Embryonic facial prominence (tissue), 1 donor: ENCODE data around the gene MYO3B.

Experiments used
- DNase-seq: peaks from one replicate; pipeline ENCODE4 v3.0.0-alpha.2; 2016; ENCODE audit errors: extremely low spot score

The MYO3B gene

GRCh38 chr2:170238776-170239175 is 60.8 kb downstream of the MYO3B start:
- no peak for DNase-seq

DNA sequence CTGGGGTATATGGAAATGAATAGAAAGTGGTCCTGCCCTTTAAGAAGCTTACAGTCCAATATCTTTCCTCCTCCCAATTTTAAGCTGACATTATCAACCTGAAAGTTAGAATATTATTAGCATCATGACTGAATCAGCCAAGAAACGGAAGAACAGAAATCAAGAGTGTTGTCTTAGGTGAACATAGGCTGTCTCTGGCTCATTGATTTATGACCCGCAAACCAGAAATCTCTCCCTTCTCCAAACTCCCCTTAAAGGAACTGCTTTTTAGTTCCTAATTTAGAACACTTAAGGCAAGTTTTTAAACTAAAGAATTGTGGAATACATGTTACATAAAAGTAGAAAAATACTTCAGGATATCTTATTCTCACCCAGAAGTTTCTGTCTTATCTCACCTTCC is 62.7 kb downstream of the MYO3B start:
- no peak for DNase-seq

DNA sequence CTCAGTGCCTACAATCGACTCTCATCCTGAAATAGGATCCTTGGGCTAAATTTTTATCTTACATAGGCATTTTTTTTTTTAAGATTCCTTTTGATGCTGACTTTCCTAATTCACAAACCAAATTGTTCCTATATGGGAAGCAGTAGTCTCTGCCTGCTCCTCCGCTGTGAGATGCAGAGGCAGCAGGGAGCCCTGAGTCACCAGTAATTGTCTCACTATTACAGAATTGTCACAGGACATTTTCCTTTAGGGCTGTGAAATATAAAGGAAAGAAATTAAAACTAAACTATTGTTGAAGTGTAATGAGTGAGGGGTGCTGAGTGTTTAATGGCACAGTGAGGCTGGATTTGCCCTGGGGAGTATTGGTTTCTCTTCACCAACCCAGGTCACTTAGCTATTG is 63.8 kb downstream of the MYO3B start:
- DNase-seq, result no peak

DNA sequence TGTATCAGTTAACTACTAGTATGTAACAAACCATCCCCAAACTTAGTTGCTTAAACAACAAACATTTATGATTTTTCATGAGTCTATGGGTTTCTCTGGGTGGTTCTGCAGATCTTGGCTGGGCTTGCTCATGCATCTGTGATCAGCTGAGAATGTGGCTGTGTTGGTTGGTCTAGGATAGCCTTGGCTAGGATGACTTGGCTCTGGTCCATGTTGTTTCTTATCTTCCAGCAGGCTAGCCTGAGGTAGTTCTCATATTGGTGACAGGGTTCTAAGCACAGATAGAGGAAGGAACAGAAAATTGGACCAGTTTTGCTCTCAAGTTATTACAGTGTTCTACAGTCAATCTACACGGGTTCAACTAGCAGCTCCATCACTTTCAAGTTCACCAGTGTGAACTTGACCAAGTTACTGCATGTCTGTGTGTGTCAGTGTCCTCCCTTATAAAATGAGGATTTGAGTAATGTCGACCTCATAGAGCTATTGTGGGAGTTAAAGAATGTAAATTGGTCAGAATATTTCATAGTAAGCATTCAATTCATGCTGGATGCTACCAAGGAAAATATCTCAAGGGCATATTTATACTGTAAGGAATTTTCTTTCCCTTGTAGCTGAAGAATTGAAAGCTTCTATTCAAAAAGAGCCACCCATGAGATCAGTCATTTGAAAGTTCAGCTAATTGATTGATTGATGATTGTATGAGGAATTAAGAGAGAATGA is 65.3 kb downstream of the MYO3B start:
- no peak for DNase-seq

DNA sequence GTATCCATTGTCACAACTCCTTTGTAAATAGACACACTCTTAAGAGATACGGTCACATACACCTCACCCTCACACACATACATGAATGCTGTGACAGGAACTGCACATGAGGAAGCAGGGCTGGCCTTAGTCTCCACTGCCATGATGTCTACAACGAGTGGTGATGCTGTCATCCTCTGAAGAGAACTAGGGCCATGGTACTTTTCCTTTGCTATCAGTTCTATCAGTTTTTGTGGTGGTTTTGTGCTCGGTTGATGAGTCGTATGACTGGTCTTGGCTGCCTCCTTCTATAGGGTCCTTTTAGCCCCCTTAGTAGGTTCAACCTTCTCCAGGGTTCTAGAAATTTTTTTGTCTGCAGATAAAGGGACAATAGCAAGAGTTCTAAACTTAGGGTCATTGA is 66.0 kb downstream of the MYO3B start:
- no peak for DNase-seq

GRCh38 chr2:170244555-170244954 is 66.6 kb downstream of the MYO3B start:
- no peak for DNase-seq

DNA sequence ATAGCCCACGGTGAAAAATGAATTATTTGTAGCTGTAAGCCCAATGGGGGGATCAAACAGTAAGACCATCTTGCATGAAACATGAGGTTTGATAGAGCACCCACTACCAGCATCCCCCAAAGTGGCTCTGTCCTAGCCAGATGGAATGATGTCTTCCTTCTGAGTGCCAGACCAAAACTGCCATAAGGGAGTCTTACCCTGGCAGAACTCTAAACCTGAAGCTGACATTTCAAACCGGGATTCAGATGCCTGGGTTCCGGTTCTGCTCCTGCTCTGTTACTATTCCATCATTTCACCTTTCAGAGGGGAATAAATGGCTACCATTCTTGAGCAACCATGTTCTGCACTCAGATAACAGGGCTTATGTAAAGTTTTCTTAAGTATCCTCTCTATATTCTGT is 67.4 kb downstream of the MYO3B start:
- DNase-seq, result no peak

- no peak for DNase-seq
Measured at GRCh38 chr2:170247333-170247732, 69.4 kb downstream of the MYO3B start.

- no peak for DNase-seq
Measured at GRCh38 chr2:170247882-170248393, 70.0 kb downstream of the MYO3B start.

GRCh38 chr2:170248574-170249393 is 70.8 kb downstream of the MYO3B start:
- no peak for DNase-seq

DNA sequence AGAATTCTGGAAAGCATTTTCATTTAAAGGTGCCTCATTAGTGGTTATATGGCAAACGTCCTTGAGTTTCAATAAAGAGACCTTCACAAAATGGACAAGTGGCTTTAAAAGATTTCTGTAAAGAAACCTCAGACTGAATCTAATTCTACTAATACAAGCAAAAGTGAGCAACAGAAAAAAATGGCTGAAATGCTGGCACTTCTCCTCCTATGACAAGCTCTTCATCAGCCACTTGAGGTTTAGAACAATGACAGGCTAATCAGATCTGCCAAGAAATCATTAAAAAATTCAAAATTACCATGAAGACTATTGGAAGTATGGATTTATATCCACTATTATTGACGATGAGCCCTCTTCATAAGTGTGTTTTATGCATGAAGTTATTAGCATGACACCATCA is 71.8 kb downstream of the MYO3B start:
- DNase-seq, result no peak

DNA sequence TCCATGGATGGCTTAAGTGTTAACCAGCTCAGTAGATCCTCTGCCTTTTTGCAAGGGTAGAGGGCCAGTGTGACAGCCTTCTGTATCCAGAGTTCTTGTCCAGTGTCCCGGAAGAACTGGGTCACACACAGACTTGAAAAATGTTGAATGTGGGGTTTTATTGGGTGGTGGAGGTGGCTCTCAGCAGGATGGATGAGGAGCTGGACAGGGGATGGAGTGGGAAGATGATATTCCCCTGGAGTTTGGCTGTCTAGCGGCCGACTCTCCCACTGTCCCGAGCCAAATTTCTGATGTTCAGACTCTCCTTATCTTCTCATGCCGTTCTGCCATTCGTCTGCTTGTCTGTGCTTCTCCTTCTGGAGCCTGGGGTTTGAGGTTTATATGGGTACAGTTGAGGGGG is 72.6 kb downstream of the MYO3B start:
- no peak for DNase-seq

GRCh38 chr2:170252414-170252813 is 74.5 kb downstream of the MYO3B start:
- no peak for DNase-seq

DNA sequence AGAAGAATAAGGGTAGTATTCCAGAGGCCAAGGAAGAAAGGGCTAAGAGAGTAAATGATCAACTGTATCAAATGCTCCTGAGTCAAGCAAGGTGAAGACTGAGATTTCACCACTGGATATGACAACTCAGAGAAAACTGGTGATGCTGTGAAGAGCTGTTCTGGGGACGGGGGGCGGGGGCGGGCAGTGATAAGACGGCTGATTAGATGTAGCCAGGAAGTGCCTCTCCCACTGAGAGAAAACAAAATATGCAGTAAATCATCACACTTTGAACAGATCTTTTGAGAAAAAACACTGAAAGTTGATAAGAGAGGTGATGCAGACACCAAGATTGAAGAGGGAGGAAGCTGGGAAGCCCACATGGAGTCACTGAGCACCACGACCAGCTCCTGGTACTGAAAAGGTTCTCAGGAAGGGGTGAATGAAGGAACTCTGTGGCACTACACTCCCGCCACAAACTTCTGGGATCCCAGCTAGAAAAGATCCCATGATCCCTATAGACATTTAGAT is 75.8 kb downstream of the MYO3B start:
- DNase-seq, result no peak

GRCh38 chr2:170254293-170254732 is 76.4 kb downstream of the MYO3B start:
- DNase-seq, result no peak

- no peak for DNase-seq
Measured at GRCh38 chr2:170255137-170255536, 77.2 kb downstream of the MYO3B start.

- DNase-seq, result no peak
Measured at GRCh38 chr2:170255971-170256370, 78.0 kb downstream of the MYO3B start.

GRCh38 chr2:170258382-170258781 is 80.4 kb downstream of the MYO3B start:
- no peak for DNase-seq

DNA sequence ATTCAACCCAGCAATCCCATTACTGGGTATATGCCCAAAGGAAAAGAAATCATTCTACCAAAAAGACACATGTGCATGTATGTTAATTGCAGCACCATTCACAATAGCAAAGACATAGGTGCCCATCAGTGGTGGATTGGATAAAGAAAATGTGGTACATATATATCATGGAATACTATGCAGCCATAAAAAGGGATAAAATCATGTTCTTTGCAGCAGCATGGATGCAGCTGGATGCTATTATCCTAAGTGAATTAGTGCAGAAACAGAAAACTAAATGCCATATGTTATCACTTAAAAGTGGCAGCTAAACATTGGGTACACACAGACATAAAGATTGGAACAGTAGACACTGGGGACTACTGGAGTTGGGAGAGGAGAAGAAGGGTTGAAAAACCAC is 82.2 kb downstream of the MYO3B start:
- DNase-seq, result no peak

DNA sequence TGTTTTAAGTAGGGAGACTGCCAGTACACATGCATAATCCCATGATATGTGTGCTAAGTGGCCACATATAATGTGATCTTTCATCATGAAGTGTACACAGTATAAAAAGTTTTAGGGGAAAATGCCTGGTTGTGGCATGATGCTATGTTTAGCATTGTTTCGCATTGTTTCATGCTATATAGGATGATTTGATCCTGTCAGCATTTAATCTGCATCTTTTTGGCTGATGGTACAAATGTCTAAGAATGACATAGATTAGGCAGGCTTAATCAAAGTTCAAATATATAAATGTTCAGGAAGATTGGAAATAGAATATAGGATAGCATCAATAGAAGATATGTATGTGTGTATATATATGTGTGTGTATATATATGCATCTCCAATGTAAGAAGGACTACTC is 83.6 kb downstream of the MYO3B start:
- no peak for DNase-seq

DNA sequence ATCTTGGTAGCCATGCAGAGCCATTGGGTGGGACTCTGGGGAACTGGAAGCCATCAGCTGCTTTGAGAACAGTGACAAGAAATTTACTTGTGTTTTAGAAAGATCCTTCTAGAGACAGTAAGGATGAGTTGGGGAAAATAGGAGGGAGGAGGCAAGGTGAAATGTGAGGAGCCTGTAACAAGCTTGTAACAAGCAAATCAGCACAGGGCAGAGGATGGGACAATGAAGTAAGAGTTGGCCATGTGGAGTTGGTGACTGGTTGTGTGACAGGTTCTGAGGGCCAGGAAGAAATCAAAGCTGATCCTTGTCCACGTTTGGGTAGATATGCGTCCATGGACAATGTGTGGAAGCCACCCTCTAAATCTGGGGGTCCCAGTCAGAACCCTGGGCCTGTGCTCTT is 84.4 kb downstream of the MYO3B start:
- DNase-seq, result no peak

DNA sequence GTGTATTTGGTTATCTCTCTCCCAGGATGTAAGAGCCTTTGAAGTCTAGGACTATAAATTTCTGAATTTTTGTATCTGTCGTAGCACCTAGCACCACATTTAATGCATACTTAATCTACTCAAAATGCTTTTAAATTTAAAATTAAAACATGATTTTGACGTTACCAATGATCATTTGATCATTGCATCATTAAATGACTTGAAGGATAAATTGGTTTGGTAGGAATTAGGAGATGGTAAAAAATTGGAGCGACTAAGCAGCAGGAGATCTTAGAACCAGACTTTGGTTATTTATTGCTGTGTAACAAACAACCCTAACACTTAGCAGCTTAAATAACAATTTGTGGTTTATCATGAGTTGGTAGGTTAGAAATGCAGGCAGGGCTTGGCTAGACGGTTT is 84.9 kb downstream of the MYO3B start:
- no peak for DNase-seq
